Lower leg skin (tissue), 3 donors: ENCODE measurements around the gene CELF2.

Source experiments
- CTCF ChIP-seq, 3 donors: fragments of 450-650 bp; IDR thresholded peaks; one replicate each; pipeline ENCODE4 v1.5.1; 2016; ENCODE audit warnings: antibody characterized with exemption in 3 of 3, mild to moderate bottlenecking in 3 of 3, moderate library complexity in 2 of 3
- POLR2A ChIP-seq, 2 donors: fragments of 450-650 bp; IDR thresholded peaks; one replicate each; pipeline ENCODE4 v1.6.1; 2016 to 2017; ENCODE audit warnings: antibody characterized with exemption in 2 of 2, mild to moderate bottlenecking in 1 of 2, moderate library complexity in 1 of 2

GRCh38 chr10:11173042-11173441, 155.4 kb downstream of the CELF2 start:
- no peak for TF ChIP-seq CTCF (IDR thresholded peaks at IDR 0.05)
- no peak for TF ChIP-seq POLR2A (IDR thresholded peaks at IDR 0.05)
